Thyroid gland (tissue), 4 donors: Measurements from ENCODE around the gene FAM228B.

Source experiments
- POLR2A ChIP-seq, 2 donors: fragments of 450-650 bp; IDR thresholded peaks; one replicate each; pipeline ENCODE4 v1.6.1; 2017; ENCODE audit warnings: antibody characterized with exemption in 2 of 2, mild to moderate bottlenecking in 2 of 2, moderate library complexity in 1 of 2
- TF ChIP-seq, protein P1 (sequence below), 6 experiments: fragments of 200-600 bp in 3 of 6; fragments of 450-650 bp in 3 of 6; sonication (generic) in 3 of 6; IDR thresholded peaks; one replicate each; pipeline ENCODE4 v1.5.1; 2016 to 2019; ENCODE audit warnings: antibody characterized with exemption in 6 of 6, mild to moderate bottlenecking in 2 of 6, inconsistent platforms in 1 of 6, moderate library complexity in 1 of 6

DNA sequence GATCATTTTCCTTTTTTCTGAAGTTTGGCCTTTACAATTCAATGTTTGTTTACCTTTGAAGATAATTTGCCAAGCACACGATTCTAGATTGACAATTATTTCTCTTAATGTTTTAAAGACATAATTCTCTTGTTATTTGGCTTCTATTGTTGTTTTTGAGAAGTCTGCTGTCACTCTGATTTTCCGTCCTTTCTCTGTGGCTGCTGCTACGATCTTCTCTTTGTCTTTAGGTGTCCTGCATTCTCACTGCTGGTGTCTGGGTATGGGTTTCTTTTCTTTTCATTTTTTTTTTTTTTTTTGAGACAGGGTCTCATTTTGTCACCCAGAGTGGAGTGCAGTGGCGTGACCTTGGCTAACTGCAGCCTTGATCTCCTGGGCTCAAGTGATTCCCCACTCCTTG lies 36.4 kb downstream of the FAM228B start:
- TF ChIP-seq, protein P1, sequence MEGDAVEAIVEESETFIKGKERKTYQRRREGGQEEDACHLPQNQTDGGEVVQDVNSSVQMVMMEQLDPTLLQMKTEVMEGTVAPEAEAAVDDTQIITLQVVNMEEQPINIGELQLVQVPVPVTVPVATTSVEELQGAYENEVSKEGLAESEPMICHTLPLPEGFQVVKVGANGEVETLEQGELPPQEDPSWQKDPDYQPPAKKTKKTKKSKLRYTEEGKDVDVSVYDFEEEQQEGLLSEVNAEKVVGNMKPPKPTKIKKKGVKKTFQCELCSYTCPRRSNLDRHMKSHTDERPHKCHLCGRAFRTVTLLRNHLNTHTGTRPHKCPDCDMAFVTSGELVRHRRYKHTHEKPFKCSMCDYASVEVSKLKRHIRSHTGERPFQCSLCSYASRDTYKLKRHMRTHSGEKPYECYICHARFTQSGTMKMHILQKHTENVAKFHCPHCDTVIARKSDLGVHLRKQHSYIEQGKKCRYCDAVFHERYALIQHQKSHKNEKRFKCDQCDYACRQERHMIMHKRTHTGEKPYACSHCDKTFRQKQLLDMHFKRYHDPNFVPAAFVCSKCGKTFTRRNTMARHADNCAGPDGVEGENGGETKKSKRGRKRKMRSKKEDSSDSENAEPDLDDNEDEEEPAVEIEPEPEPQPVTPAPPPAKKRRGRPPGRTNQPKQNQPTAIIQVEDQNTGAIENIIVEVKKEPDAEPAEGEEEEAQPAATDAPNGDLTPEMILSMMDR (IDR thresholded peaks at IDR 0.05): no peak
- TF ChIP-seq POLR2A (IDR thresholded peaks at IDR 0.05): no peak
